ENCODE measurements around the gene IL1F10.

GRCh38 chr2:113068706-113069485 is 1.1 kb downstream of the IL1F10 start:
- no peak for TF ChIP-seq CTCF (IDR thresholded peaks at IDR 0.05)
- TF ChIP-seq EP300 (IDR thresholded peaks at IDR 0.05) = no peak
- no peak for TF ChIP-seq POLR2AphosphoS5 (IDR thresholded peaks at IDR 0.05)
